Measurements from ENCODE around the gene TRPM4. TPM values are rescaled to one million over a fixed set of nuclear protein-coding genes. Genes with fewer than 3 reads are reported as not detected.

TRPM4 gene
- total and polyA plus RNA-seq, 2 of the 8 experiments (the other 6 are each of a cell fraction or from before 2014, with no cell fraction given), result 11.3 to 13.3 TPM

- H3K27me3 ChIP-seq (replicated peaks in 1 of 4; ENCODE audit: control insufficient read depth in 3 of 4, extremely low read depth in 1 of 4, insufficient read depth in 3 of 4, low read length in 3 of 4), result peaks cover 0 to 5% (median 2%) of the 10 kb centered on the region in 4 experiments; a peak in 3 of 7 replicates
- no peak overlapping the region for H4K91ac ChIP-seq (replicated peaks; ENCODE audit: insufficient read length, low read length)
- H3K4me2 ChIP-seq (ENCODE audit: insufficient read depth in 1 of 2, low read depth in 2 of 2, low read length in 2 of 2), result no peak overlapping the region
- no peak overlapping the region for H4K5ac ChIP-seq (ENCODE audit: insufficient read length, low read depth, low read length)
- H3K79me1 ChIP-seq (ENCODE audit: low read depth, low read length), result no peaks in the 10 kb centered on the region
- H3K4me1 ChIP-seq (replicated peaks in 1 of 4; ENCODE audit: control insufficient read depth in 3 of 4, insufficient read depth in 4 of 4, low read length in 3 of 4), result peaks cover 0 to 12% (median 8%) of the 10 kb centered on the region in 4 experiments; a peak in 6 of 7 replicates
- H3K36me3 ChIP-seq (ENCODE audit: control insufficient read depth in 2 of 4, insufficient read depth in 4 of 4, low read length in 3 of 4), result no peaks in the 10 kb centered on the region; a peak in 1 of 8 replicates
- no peak overlapping the region for H2BK15ac ChIP-seq (ENCODE audit: low read length)
- H3K4ac ChIP-seq (replicated peaks; ENCODE audit: insufficient read length, low read depth, low read length), result no peak overlapping the region
- no peak overlapping the region for H2BK5ac ChIP-seq (ENCODE audit: low read depth, low read length)
- no peak overlapping the region for H2BK20ac ChIP-seq (ENCODE audit: low read length)
- no peak overlapping the region for H3K23ac ChIP-seq (ENCODE audit: insufficient read length)
- no peak for DNase-seq (ENCODE audit: low read depth in 1 of 2, low spot score in 2 of 2)
- WGBS, 2 experiments (ENCODE audit: extremely low coverage in 1 of 2, insufficient coverage in 1 of 2, insufficient read length in 1 of 2, insufficient replicate concordance in 2 of 2, low coverage in 1 of 2, low lambda C conversion rate in 2 of 2, missing lambda C conversion rate in 1 of 2), result 90% methylated on average over 23 of the region's 25 CpGs; no CpG with 5 or more reads in 1 of the 2 experiments
- H2AFZ ChIP-seq (ENCODE audit: low read length), result no peak overlapping the region
- no peak overlapping the region for H3K27ac ChIP-seq (ENCODE audit: low read depth, low read length)
- H3K23me2 ChIP-seq (ENCODE audit: low read depth, low read length), result peaks cover 4% of the 10 kb centered on the region; the same call in 1 of the 2 replicates
- H3K4me3 ChIP-seq (ENCODE audit: extremely low read depth in 1 of 4, insufficient read depth in 2 of 4, low read depth in 3 of 4, low read length in 4 of 4), result no peak overlapping the region
- no peak overlapping the region for H2BK12ac ChIP-seq (ENCODE audit: low read depth, low read length)
- no peak overlapping the region for H2BK120ac ChIP-seq (replicated peaks; ENCODE audit: low read depth, low read length)
- POLR2A ChIA-PET (ENCODE audit: partially characterized antibody), result interaction anchor here (0.7 kb wide), 1 partner anchor 18 kb away, joined by 3 read pairs; no protein-coding TSS in a partner anchor
- FAIRE-seq, result no peak
- no peaks in the 10 kb centered on the region for H3K79me2 ChIP-seq (ENCODE audit: control insufficient read depth in 1 of 2, insufficient read depth in 2 of 2, low read length in 2 of 2)
- H4K8ac ChIP-seq (ENCODE audit: extremely low read depth, insufficient read depth, low read length), result no peak overlapping the region
- H3K9ac ChIP-seq (replicated peaks in 1 of 4; ENCODE audit: extremely low read depth in 1 of 4, low read depth in 3 of 4, low read length in 3 of 4), result no peak overlapping the region
- H4K20me1 ChIP-seq (replicated peaks in 1 of 2; ENCODE audit: control insufficient read depth in 1 of 2, insufficient read depth in 2 of 2, low read length in 2 of 2), result no peaks in the 10 kb centered on the region
- H2AK5ac ChIP-seq (ENCODE audit: low read depth, low read length), result no peak overlapping the region
- no peak overlapping the region for H3K18ac ChIP-seq (ENCODE audit: extremely low read depth, low read length)
- CTCF ChIA-PET (ENCODE audit: partially characterized antibody), result interaction anchor here (0.6 to 1.9 kb wide), 3 partner anchors 31 to 169 kb away, joined by 3 to 4 read pairs (median 4); no protein-coding TSS in a partner anchor
- H3K9me3 ChIP-seq (ENCODE audit: insufficient read depth in 2 of 2, low read depth in 1 of 2, low read length in 1 of 2), result no peaks in the 10 kb centered on the region
- H3K14ac ChIP-seq (ENCODE audit: insufficient read length), result no peak overlapping the region
- no peak overlapping the region for H3K56ac ChIP-seq (replicated peaks; ENCODE audit: insufficient read length, low read depth, low read length)
- TF ChIP-seq ZNF274 (IDR thresholded peaks at IDR 0.05; ENCODE audit: borderline replicate concordance, extremely low read depth, low read length), result no peak
- no peak for TF ChIP-seq GTF2F1 (IDR thresholded peaks at IDR 0.05; ENCODE audit: borderline replicate concordance, low read depth, low read length)
- no peak for TF ChIP-seq SIRT6 (IDR thresholded peaks at IDR 0.05; ENCODE audit: low read length)
- TF ChIP-seq PHF8 (conservative IDR thresholded peaks at IDR 0.05; ENCODE audit: low read depth, low read length), result no peak
- no peak for TF ChIP-seq NANOG (IDR thresholded peaks at IDR 0.05; ENCODE audit: insufficient read depth, low read depth, low read length, poor library complexity, severe bottlenecking)
- TF ChIP-seq POLR2A (IDR thresholded peaks at IDR 0.05; ENCODE audit: control extremely low read depth in 1 of 2, low read depth in 2 of 2, low read length in 2 of 2), result no peak
- no peak for TF ChIP-seq CEBPB (IDR thresholded peaks at IDR 0.05; ENCODE audit: low read depth, low read length)
- no peak for TF ChIP-seq BACH1 (IDR thresholded peaks at IDR 0.05; ENCODE audit: low read length)
- no peak for TF ChIP-seq EGR1 (IDR thresholded peaks at IDR 0.05; ENCODE audit: borderline replicate concordance, low read depth, low read length)
- no peak for TF ChIP-seq CBX5 (IDR thresholded peaks at IDR 0.05; ENCODE audit: low read depth, low read length)
- no peak for TF ChIP-seq TEAD4 (IDR thresholded peaks at IDR 0.05; ENCODE audit: low read depth, low read length)
- TF ChIP-seq RNF2 (IDR thresholded peaks at IDR 0.05; ENCODE audit: borderline replicate concordance, low read depth, low read length, missing control alignments, poor library complexity, severe bottlenecking), result no peak
- TF ChIP-seq CREB1 (IDR thresholded peaks at IDR 0.05), result no peak
- no peak for TF ChIP-seq RFX5 (IDR thresholded peaks at IDR 0.05; ENCODE audit: borderline replicate concordance, low read depth, low read length)
- TF ChIP-seq SP4 (IDR thresholded peaks at IDR 0.05; ENCODE audit: low read length), result no peak
Observed at GRCh38 chr19:49167857-49168409, 10.3 kb downstream of the TRPM4 start.
